ENCODE results near the gene CDS2.
"Not testable (repeated sequence)": the region's sequence is repeated elsewhere in the genome, so short reads cannot be mapped to it uniquely, and the experiment has no call there.

The CDS2 gene

GRCh38 chr20:5126512-5127203 is at the start of gene CDS2:
Gene CDS2, plus strand, starts transcription at chr20:5127008. Its CDS starts 85 bp downstream, at chr20:5127093.
- ATAC-seq = peak; percentile 92 to 95

- ATAC-seq = peak; percentile 25 to 32
Observed at GRCh38 chr20:5077761-5078387, 48.9 kb upstream of the CDS2 start.

- ATAC-seq = peak; percentile 96 to 97
Observed at GRCh38 chr20:5078399-5078958, 48.3 kb upstream of the CDS2 start.

- ATAC-seq = peak in 1 of 2 donors; percentile 34
Observed at GRCh38 chr20:5080384-5080877, 46.4 kb upstream of the CDS2 start.

- no peak for ATAC-seq
Observed at GRCh38 chr20:5085380-5085779, 41.4 kb upstream of the CDS2 start.

GRCh38 chr20:5088688-5089087 is 38.1 kb upstream of the CDS2 start:
- no peak for ATAC-seq

GRCh38 chr20:5090191-5090590 is 36.6 kb upstream of the CDS2 start:
- peak in 1 of 2 donors; percentile 32 for ATAC-seq

GRCh38 chr20:5091902-5092301 is 34.9 kb upstream of the CDS2 start:
- no peak for ATAC-seq

GRCh38 chr20:5092765-5093339 is 34.0 kb upstream of the CDS2 start:
- ATAC-seq = no peak

GRCh38 chr20:5095454-5095853 is 31.4 kb upstream of the CDS2 start:
- ATAC-seq = no peak

GRCh38 chr20:5095931-5096330 is 30.9 kb upstream of the CDS2 start:
- no peak for ATAC-seq

GRCh38 chr20:5096463-5096862 is 30.3 kb upstream of the CDS2 start:
- ATAC-seq = no peak

- ATAC-seq = not testable (repeated sequence)
Observed at GRCh38 chr20:5099009-5099408, 27.8 kb upstream of the CDS2 start.

GRCh38 chr20:5099909-5100308 is 26.9 kb upstream of the CDS2 start:
- not testable (repeated sequence) for ATAC-seq

GRCh38 chr20:5100684-5101347 is 26.0 kb upstream of the CDS2 start:
- ATAC-seq = peak; percentile 41 to 73

- no peak for ATAC-seq
Observed at GRCh38 chr20:5104479-5104878, 22.3 kb upstream of the CDS2 start.

- no peak for ATAC-seq
Observed at GRCh38 chr20:5109276-5109675, 17.5 kb upstream of the CDS2 start.

- no peak for ATAC-seq
Observed at GRCh38 chr20:5113615-5113986, 13.2 kb upstream of the CDS2 start.

- no peak for ATAC-seq
Observed at GRCh38 chr20:5114403-5114802, 12.4 kb upstream of the CDS2 start.

- ATAC-seq = no peak
Observed at GRCh38 chr20:5116875-5117274, 9.9 kb upstream of the CDS2 start.

GRCh38 chr20:5118220-5119142 is 8.3 kb upstream of the CDS2 start:
- no peak for ATAC-seq

GRCh38 chr20:5119143-5119434 is 7.7 kb upstream of the CDS2 start:
- no peak for ATAC-seq

All from activated CD4-positive, CD25-positive, alpha-beta regulatory T cell treated with anti-CD3 and anti-CD28 coated beads, Interleukin-2, amount 50 U/mL, for 24 hours (primary cell).